Measurements from ENCODE around the gene DRD3.

The DRD3 gene

GRCh38 chr3:114108137-114108536 is 70.7 kb downstream of the DRD3 start:
- no peak for DNase-seq (ENCODE audit: low read depth in 2 of 2)
- H3K4me3 ChIP-seq (replicated peaks in 1 of 2; ENCODE audit: low read depth in 2 of 2, low read length in 2 of 2): no peak overlapping the region
- TF ChIP-seq, protein P1, sequence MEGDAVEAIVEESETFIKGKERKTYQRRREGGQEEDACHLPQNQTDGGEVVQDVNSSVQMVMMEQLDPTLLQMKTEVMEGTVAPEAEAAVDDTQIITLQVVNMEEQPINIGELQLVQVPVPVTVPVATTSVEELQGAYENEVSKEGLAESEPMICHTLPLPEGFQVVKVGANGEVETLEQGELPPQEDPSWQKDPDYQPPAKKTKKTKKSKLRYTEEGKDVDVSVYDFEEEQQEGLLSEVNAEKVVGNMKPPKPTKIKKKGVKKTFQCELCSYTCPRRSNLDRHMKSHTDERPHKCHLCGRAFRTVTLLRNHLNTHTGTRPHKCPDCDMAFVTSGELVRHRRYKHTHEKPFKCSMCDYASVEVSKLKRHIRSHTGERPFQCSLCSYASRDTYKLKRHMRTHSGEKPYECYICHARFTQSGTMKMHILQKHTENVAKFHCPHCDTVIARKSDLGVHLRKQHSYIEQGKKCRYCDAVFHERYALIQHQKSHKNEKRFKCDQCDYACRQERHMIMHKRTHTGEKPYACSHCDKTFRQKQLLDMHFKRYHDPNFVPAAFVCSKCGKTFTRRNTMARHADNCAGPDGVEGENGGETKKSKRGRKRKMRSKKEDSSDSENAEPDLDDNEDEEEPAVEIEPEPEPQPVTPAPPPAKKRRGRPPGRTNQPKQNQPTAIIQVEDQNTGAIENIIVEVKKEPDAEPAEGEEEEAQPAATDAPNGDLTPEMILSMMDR (IDR thresholded peaks at IDR 0.05; ENCODE audit: low read depth, low read length): no peak

- DNase-seq (ENCODE audit: low read depth in 2 of 2): peak in 1 of 2 donors; percentile 66
- no peak overlapping the region for H3K4me3 ChIP-seq (replicated peaks in 1 of 2; ENCODE audit: low read depth in 2 of 2, low read length in 2 of 2)
- TF ChIP-seq, protein P1 (IDR thresholded peaks at IDR 0.05; ENCODE audit: low read depth, low read length): no peak
Measured at GRCh38 chr3:114104414-114104813, 74.4 kb downstream of the DRD3 start.

DNA sequence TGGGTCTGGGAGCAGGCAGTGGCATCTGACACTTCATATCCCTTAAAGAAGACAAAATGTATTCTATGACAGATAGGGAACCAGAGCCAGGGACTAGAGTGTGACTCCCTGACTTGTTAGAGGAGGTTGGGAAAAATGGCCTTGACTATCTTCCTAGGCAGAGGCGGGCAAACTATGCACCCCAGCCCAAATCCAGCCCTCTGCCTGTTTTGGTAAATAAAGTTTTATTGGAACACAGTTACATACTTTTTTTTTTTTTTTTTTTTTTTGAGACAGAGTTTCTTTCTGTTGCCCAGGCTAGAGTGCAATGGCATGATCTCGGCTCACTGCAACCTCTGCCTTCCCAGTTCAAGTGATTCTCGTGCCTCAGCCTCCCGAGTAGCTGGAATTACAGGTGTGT is 75.0 kb downstream of the DRD3 start:
- TF ChIP-seq, protein P1 (IDR thresholded peaks at IDR 0.05; ENCODE audit: low read depth, low read length): no peak
- H3K4me3 ChIP-seq (replicated peaks in 1 of 2; ENCODE audit: low read depth in 2 of 2, low read length in 2 of 2): no peak overlapping the region
- no peak for DNase-seq (ENCODE audit: low read depth in 2 of 2)

GRCh38 chr3:114103181-114103580 is 75.7 kb downstream of the DRD3 start:
- TF ChIP-seq, protein P1 (IDR thresholded peaks at IDR 0.05; ENCODE audit: low read depth, low read length): no peak
- no peak for DNase-seq (ENCODE audit: low read depth in 2 of 2)
- no peak overlapping the region for H3K4me3 ChIP-seq (replicated peaks in 1 of 2; ENCODE audit: low read depth in 2 of 2, low read length in 2 of 2)

GRCh38 chr3:114101101-114101500 is 77.8 kb downstream of the DRD3 start:
- TF ChIP-seq, protein P1 (IDR thresholded peaks at IDR 0.05; ENCODE audit: low read depth, low read length): no peak
- no peak for DNase-seq (ENCODE audit: low read depth in 2 of 2)
- no peak overlapping the region for H3K4me3 ChIP-seq (replicated peaks in 1 of 2; ENCODE audit: low read depth in 2 of 2, low read length in 2 of 2)

GRCh38 chr3:114095796-114096195 is 83.1 kb downstream of the DRD3 start:
- no peak overlapping the region for H3K4me3 ChIP-seq (replicated peaks in 1 of 2; ENCODE audit: low read depth in 2 of 2, low read length in 2 of 2)
- TF ChIP-seq, protein P1 (IDR thresholded peaks at IDR 0.05; ENCODE audit: low read depth, low read length): no peak
- no peak for DNase-seq (ENCODE audit: low read depth in 2 of 2)

DNA sequence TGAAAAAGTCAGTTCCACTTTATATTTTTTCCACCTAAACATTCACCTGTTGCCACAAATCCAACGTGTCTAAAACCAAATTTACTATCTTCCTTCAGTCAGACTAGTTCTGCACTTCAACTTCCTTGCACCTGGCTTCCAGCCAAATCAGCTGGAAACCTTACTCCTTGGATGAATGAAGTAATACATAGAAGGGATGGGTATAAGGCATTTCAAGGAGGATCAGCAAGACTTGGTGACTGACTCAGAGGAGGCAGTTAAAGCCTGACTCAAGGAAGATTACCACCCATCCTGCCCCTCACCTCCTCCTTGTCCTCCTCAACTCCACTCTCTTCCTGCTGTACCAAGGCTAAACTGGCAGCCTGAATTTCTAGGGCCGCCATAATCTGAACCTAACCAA is 85.3 kb downstream of the DRD3 start:
- DNase-seq (ENCODE audit: low read depth in 2 of 2): peak; percentile 76 to 88
- TF ChIP-seq, protein P1 (IDR thresholded peaks at IDR 0.05; ENCODE audit: low read depth, low read length): no peak
- H3K4me3 ChIP-seq (replicated peaks in 1 of 2; ENCODE audit: low read depth in 2 of 2, low read length in 2 of 2): no peak overlapping the region

All from cardiac fibroblast (primary cell).